Measurements from ENCODE around the gene SLC2A14. TPM values are rescaled to one million over a fixed set of nuclear protein-coding genes. Genes with fewer than 3 reads are reported as not detected.
"Not testable (repeated sequence)": the region's sequence is repeated elsewhere in the genome, so short reads cannot be mapped to it uniquely, and the experiment has no call there.

The SLC2A14 gene
- total RNA-seq, 1 experiment from 2014 or later: 141 TPM

DNA sequence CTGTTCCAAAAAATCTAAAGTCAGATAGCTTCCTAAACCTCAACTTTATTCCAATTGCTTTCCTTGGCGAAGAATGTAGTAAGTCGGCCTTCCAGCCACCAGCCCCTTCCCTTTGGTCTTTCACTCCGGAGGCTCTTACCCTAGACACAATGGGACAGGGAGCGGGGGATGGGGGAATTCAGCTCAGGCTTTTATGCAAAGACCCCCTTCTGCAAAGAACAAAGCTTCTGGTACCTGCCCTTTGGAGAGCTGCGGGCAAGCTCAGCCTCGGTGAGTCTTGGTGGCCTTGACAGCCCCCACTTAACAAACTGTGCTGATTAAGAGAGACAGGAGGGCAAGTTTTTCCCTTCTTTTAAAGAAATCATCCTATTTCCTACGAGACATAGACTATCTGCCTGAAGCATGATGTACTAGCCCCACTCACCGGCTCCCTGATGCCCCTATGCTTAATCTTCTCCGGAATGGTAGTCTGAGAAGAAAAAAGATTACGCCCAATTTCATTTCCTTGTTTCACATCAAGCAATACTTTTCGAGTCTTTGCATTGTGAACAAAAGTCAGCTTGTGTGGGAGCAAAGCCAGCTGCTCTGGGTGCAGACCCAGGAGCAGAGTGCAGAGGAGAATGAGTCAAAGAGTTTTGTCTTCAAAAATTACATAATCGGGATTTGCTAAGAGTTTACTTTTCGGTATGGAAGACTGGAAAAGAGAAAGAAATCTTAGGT lies 85.0 kb downstream of the SLC2A14 start:
- H3K36me3 ChIP-seq (ENCODE audit: control insufficient read depth, insufficient read depth, low read length): no peaks in the 10 kb centered on the region
- no peak for TF ChIP-seq CTCF (IDR thresholded peaks at IDR 0.05; ENCODE audit: insufficient read depth in 1 of 2, low read depth in 1 of 2, low read length in 1 of 2, severe bottlenecking in 1 of 2, unreplicated experiment in 1 of 2)
- H3K4me1 ChIP-seq: peaks cover 6% of the 10 kb centered on the region; the same call in 1 of the 2 replicates
- ChIA-PET POLR2A (interaction anchor here (0.6 kb wide), 1 partner anchor 348 kb away, joined by 4 read pairs; no protein-coding TSS in a partner anchor), CTCF (interaction anchor here (0.7 to 1.2 kb wide), 2 partner anchors 19 to 120 kb away, joined by 4 to 6 read pairs; no protein-coding TSS in a partner anchor)
- no peak for DNase-seq
- no peaks in the 10 kb centered on the region for H3K27me3 ChIP-seq (replicated peaks; ENCODE audit: control insufficient read depth, insufficient read depth, low read length)
- intact Hi-C loops (cut with micrococcal nuclease; ENCODE audit: unreplicated experiment): no loop called here
- no peaks in the 10 kb centered on the region for H3K9me3 ChIP-seq
- Mint-ChIP-seq H3K27ac (ENCODE audit: unreplicated experiment) (no peak overlapping the region), H3K4me3 (ENCODE audit: unreplicated experiment) (no peak overlapping the region), H3K9me3 (ENCODE audit: unreplicated experiment) (no peaks in the 10 kb centered on the region), H3K36me3 (ENCODE audit: insufficient read depth, unreplicated experiment) (no peaks in the 10 kb centered on the region), H3K27me3 (ENCODE audit: insufficient read depth, unreplicated experiment) (no peaks in the 10 kb centered on the region), H3K4me1 (ENCODE audit: low read depth, unreplicated experiment) (peaks cover 14% of the 10 kb centered on the region)
- H3K4me3 ChIP-seq (ENCODE audit: low read depth, low read length): no peak overlapping the region
- no TSS peak for BruUV-seq (replicated peaks)

DNA sequence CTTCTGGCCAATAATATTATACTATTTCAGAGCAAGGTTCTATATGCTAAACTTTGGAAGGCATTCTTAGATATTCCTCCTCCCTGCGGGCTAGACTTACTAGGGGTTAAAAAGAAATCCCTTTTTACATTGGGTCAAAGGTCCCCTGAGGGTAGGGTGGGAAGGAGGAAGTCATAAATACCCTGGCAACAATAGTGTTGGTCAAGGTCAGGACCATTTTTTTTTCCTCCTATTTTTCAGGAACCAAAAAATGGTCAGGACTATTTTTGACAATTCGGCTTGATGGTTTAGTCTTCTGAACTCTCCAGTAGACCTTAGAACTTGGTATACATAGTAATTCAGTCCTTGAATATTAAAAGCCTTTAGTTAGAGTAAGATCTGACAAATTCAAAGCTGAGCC lies 88.0 kb downstream of the SLC2A14 start:
- Mint-ChIP-seq H3K4me3 (ENCODE audit: unreplicated experiment) (no peak overlapping the region), H3K27me3 (ENCODE audit: insufficient read depth, unreplicated experiment) (no peaks in the 10 kb centered on the region), H3K4me1 (ENCODE audit: low read depth, unreplicated experiment) (peaks cover 14% of the 10 kb centered on the region), H3K9me3 (ENCODE audit: unreplicated experiment) (no peaks in the 10 kb centered on the region), H3K36me3 (ENCODE audit: insufficient read depth, unreplicated experiment) (no peaks in the 10 kb centered on the region), H3K27ac (ENCODE audit: unreplicated experiment) (no peak overlapping the region)
- DNase-seq: no peak
- Histone ChIP-seq H3K4me3 (ENCODE audit: low read depth, low read length) (no peak overlapping the region), H3K9me3 (no peaks in the 10 kb centered on the region), H3K27me3 (replicated peaks; ENCODE audit: control insufficient read depth, insufficient read depth, low read length) (no peaks in the 10 kb centered on the region), H3K4me1 (peaks cover 6% of the 10 kb centered on the region; the same call in 1 of the 2 replicates), H3K36me3 (ENCODE audit: control insufficient read depth, insufficient read depth, low read length) (no peaks in the 10 kb centered on the region)
- ChIA-PET POLR2A (no interaction called here), CTCF (no interaction called here)
- no TSS peak for BruUV-seq (replicated peaks)
- TF ChIP-seq CTCF (IDR thresholded peaks at IDR 0.05; ENCODE audit: insufficient read depth in 1 of 2, low read depth in 1 of 2, low read length in 1 of 2, severe bottlenecking in 1 of 2, unreplicated experiment in 1 of 2): no peak
- intact Hi-C loops (cut with micrococcal nuclease; ENCODE audit: unreplicated experiment): no loop called here

DNA sequence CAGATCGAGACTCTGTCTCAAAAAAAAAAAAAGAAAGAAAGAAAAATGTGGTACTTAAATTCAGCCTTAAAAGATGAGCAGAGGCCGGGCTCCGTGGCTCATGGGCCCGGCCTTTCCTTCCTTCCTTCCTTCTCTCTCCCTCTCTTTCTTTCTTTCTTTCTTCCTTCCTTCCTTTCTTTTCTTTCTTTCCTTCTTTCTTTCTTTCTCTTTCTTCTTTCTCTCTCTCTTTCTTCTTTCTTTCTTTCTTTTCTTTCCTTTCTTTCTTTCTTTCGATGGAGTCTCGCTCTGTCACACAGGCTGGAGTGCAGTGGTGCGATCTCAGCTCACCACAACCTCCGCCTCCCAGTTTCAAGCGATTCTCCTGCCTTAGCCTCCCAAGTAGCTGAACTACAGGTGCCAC lies 89.3 kb downstream of the SLC2A14 start:
- DNase-seq; BruUV-seq (replicated peaks); H3K4me3 ChIP-seq (ENCODE audit: low read depth, low read length); POLR2A ChIA-PET; H3K36me3 Mint-ChIP-seq (ENCODE audit: insufficient read depth, unreplicated experiment); H3K4me1 ChIP-seq; H3K9me3 ChIP-seq; H3K27me3 Mint-ChIP-seq (ENCODE audit: insufficient read depth, unreplicated experiment); H3K36me3 ChIP-seq (ENCODE audit: control insufficient read depth, insufficient read depth, low read length); H3K4me3 Mint-ChIP-seq (ENCODE audit: unreplicated experiment); H3K27ac Mint-ChIP-seq (ENCODE audit: unreplicated experiment); H3K9me3 Mint-ChIP-seq (ENCODE audit: unreplicated experiment); H3K27me3 ChIP-seq (replicated peaks; ENCODE audit: control insufficient read depth, insufficient read depth, low read length); intact Hi-C loops (cut with micrococcal nuclease; ENCODE audit: unreplicated experiment): not testable (repeated sequence)
- H3K4me1 Mint-ChIP-seq (ENCODE audit: low read depth, unreplicated experiment): peaks cover 14% of the 10 kb centered on the region
- CTCF ChIA-PET: interaction anchor here (0.7 kb wide), 1 partner anchor 142 kb away, joined by 6 read pairs; no protein-coding TSS in a partner anchor

Measured in Caco-2 (cell line).